HG03521 (cell line): ENCODE data around the gene MORC3.
"Not testable (repeated sequence)": the region's sequence is repeated elsewhere in the genome, so short reads cannot be mapped to it uniquely, and the experiment has no call there.

Experiments
- ATAC-seq: cut with Tn5 transposase; IDR thresholded peaks from one replicate; pipeline ENCODE4 v1.9.1; 2021; ENCODE audit warnings: mild to moderate bottlenecking, moderate library complexity; ENCODE audit not compliant: unreplicated experiment

Gene MORC3

GRCh38 chr21:36319767-36320420 lies at the start of gene MORC3:
MORC3 (plus strand) TSS chr21:36320197; CDS start chr21:36320265, 68 bp downstream.
- ATAC-seq: peak; percentile 88

GRCh38 chr21:36270786-36271695 lies 49.0 kb upstream of the MORC3 start:
- ATAC-seq: not testable (repeated sequence)

DNA sequence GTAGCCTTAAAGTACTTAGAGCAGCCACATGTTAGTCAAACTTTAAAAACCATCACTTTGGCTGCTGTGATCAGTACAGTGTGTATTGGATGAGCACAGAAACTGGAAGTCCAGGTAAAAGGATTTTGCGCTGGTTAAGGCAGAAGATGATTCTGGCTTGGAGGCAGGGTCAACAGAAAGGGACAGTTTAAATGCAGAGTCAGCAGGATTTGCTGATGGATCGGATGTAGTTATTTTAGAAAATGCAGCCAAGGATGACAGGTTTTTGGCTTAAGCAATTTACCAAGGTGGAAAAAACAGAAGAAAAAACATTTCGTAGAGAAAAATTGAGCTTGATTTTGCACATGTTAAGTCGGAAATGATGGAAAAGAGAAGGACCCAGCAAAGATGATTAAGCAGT lies 45.9 kb upstream of the MORC3 start:
- no peak for ATAC-seq

DNA sequence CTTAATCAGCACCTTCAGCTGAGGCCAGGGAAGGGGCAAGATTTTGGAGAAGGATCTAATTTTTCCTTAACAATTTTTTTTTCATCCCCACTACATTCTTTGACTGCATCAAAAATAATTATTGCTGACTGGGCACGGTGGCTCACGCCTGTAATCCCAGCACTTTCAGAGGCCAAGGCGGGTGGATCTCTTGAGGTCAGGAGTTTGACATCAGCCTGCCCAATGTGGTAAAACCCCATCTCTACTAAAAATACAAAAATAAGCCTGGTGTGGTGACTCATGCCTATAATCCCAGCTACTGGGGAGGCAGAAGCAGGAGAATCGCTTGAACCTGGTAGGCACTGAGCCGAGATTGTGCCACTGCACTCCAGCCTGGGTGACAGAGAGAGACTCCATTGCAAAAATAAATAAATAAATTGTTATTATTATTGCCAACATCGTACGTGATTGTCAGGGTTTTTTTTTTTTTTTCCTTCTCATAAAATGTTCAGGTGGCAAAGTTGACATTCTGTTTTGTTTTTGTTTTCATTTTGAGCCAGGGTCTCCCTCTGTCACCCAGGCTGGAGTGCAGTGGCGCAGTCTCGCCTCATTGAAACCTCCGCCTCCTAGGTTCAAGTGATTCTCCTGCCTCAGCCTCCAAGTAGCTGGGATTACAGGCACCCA lies 37.3 kb upstream of the MORC3 start:
- no peak for ATAC-seq

DNA sequence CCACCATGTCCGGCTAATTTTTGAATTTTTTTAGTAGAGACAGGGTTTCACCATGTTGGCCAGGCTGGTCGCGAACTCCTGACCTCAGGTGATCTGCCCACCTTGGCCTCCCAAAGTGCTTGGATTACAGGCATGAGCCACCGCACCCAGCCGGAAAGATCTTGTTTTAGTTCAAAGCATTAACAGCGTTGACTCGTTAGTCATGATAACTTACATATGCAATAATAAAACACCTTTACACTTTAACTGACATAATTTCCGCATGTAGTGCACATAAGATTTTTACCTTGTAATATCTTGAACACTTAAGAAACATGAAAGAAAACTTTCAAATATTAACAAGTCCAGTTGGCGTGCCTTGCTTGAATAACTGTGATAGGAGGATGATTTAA lies 36.8 kb upstream of the MORC3 start:
- not testable (repeated sequence) for ATAC-seq

- no peak for ATAC-seq
These were observed 31.2 kb upstream of the MORC3 start for GRCh38 chr21:36288651-36289243.

GRCh38 chr21:36291509-36291908 lies 28.5 kb upstream of the MORC3 start:
- no peak for ATAC-seq

GRCh38 chr21:36297406-36297937 lies 22.5 kb upstream of the MORC3 start:
- no peak for ATAC-seq

DNA sequence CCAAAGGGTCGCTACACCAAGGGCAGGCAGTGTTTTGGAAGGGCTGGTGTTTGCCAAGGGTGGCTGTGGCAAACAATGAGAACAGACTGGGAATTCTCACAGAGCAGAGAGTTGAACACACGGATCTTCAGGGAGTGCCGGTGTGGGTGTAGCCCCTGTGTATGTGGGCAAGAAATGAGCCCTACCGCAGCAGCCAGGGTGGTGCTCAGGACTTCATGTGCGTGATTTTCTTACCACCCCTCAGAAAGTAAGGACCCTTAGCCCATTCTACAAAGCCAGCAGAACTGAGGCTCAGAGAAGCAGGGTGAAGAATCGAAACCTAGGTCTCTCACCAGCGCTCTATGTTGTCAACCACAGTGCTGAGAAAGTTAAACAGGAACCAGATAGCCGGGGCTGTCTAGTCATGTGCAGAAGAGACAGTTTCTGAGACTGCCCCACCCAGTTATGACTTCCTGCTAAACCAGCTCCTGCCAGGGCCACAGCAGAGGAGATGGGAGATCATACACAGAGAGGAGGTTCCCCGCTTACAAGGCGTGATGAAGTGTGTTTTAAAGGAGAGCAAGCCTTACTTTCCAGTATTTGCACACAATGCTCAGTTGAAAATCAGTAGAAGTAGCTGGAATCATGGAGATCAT lies 21.9 kb upstream of the MORC3 start:
- peak; percentile 99 for ATAC-seq

DNA sequence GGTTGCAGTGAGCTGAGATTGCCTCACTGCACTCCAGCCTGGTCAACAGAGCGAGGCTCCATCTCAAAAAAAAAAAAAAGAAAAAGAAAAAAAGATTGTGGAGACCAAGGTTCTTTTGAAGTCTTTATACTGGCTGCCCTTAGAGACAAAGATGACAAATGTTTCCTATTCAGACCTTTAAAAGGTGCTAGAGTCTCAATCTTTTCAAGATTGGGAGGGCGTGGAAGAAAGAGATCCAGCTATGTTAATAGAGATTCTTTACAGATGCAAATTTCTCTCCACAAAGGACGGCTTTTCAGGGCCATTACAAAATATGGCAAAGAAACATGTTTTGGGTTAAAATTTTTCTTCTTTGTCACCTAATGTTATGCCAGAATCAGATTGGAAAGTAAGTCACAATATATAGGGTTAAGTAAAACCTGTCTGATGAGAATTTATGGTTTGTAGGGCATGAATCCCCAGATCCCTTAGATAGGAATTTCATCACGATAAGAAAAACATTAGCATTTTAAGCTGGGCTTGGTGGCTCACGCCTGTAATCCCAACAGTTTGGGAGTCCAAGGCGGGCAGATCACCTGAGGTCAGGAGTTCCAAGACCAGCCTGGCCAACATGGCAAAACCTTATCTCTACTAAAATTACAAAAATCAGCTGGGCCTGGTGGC lies 13.0 kb upstream of the MORC3 start:
- ATAC-seq: no peak

- ATAC-seq: no peak
These were observed 10.0 kb upstream of the MORC3 start for GRCh38 chr21:36310016-36310415.

GRCh38 chr21:36313446-36313845 lies 6.6 kb upstream of the MORC3 start:
- not testable (repeated sequence) for ATAC-seq

GRCh38 chr21:36316045-36316444 lies 4.0 kb upstream of the MORC3 start:
- ATAC-seq: not testable (repeated sequence)

- ATAC-seq: no peak
These were observed 3.0 kb upstream of the MORC3 start for GRCh38 chr21:36316872-36317484.

GRCh38 chr21:36319406-36319766 lies 611 bp upstream of the MORC3 start:
- not testable (repeated sequence) for ATAC-seq

- ATAC-seq: peak; percentile 43
These were observed 676 bp downstream of the MORC3 start for GRCh38 chr21:36320421-36321324.

DNA sequence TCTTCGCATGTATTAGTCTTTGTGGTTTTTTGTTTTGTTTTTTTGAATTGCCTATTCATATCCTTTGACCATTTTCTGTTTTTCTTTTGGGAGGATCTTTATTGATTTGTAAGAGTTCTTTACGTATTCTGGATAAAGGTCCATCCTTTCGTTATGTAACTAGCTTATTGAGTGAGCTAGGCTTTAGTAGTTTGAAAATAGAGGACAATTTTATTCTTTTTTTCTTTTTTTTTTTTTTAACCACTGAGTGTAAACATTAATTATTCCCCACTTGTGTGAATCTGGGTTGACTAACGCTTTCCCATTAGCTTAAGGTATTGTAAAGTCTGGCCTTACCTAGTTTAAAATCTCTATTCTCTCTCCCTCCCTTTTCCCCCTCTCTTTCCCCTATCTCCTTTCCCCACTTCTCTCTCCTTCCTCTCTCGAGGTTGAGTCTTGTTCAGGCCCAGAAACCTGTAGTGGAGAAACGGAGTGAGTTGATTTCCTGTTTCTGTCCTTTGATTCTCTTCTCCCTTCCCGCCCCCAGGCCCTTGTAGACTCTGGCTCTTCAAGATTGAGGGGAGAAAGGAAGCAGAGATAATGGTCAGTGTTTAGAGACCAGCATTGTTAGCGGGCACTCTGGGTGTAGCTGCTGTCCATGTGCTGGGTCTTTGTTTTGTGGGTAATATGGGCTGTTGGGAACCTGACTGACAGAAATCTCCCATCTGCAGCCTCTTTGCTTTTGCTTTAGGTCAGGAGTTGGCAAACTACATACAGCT lies 1.5 kb downstream of the MORC3 start:
- ATAC-seq: no peak

- ATAC-seq: no peak
These were observed 2.1 kb downstream of the MORC3 start for GRCh38 chr21:36322083-36322424.
